Skeletal muscle satellite cell (primary cell): ENCODE data around the gene NPVF. TPM values are rescaled to one million over a fixed set of nuclear protein-coding genes. Genes with fewer than 3 reads are reported as not detected.

Experiments
- H3K27me3 ChIP-seq: 2 replicates; pipeline ENCODE4 v1.7.0; 2013; ENCODE audit warnings: low read length; ENCODE audit not compliant: control insufficient read depth, insufficient read depth
- H3K36me3 ChIP-seq: 2 replicates; pipeline ENCODE4 v1.7.0; 2013; ENCODE audit warnings: mild to moderate bottlenecking, control low read depth, low read length; ENCODE audit not compliant: insufficient read depth
- H3K4me1 ChIP-seq: 2 replicates; pipeline ENCODE4 v1.7.0; 2013; ENCODE audit warnings: low read length; ENCODE audit not compliant: control insufficient read depth, insufficient read depth
- H3K4me2 ChIP-seq: 2 replicates; pipeline ENCODE4 v1.7.0; 2013; ENCODE audit warnings: mild to moderate bottlenecking, low read length
- H3K4me3 ChIP-seq: 2 replicates; pipeline ENCODE4 v1.7.0; 2013; ENCODE audit warnings: low read length
- H3K9ac ChIP-seq: 2 replicates; pipeline ENCODE4 v1.7.0; 2013; ENCODE audit warnings: mild to moderate bottlenecking, low read depth, low read length, moderate library complexity
- H3K9me3 ChIP-seq: replicated peaks from 2 replicates; pipeline ENCODE4 v1.7.0; 2013; ENCODE audit warnings: mild to moderate bottlenecking, control low read depth, low read length
- total RNA-seq: library from RNA; depleted of rRNA; stranded (reverse); fragments of >200 nt; gene quantifications from 2 replicates; pipeline ENCODE4 v1.2.3, GENCODE V29; 2012; rRNA removed

The NPVF gene
- not detected in 2 replicates for total RNA-seq

DNA sequence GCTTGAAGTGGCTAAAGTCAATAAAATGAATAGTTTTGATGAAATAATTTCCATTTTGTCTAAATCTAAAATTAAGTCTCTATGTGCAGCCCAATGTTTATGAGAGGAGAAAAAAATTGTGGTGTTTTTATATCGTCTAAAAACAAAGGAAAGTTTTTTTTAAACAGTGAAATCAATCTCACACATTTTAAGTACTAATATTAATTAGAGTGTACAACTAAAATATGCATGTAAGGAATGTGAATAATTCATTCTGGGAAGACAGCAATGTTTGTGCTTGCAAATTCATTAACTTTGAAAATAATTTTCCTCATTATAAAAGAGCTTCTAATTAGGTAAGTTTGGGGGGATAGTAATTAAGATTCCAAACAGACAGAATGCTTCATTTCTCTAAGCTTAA is at the start of gene NPVF:
TSS of gene NPVF (minus strand) at position 101 of the 400 bp plus-strand sequence. CDS start at position 54, 47 bp downstream.
- Histone ChIP-seq H3K9me3 (no peaks in the 10 kb centered on the region), H3K27me3 (peaks cover 19% of the 10 kb centered on the region), H3K4me1 (no peaks in the 10 kb centered on the region), H3K36me3 (no peaks in the 10 kb centered on the region), H3K4me3 (no peak within 1 kb of the TSS), H3K9ac (no peak within 1 kb of the TSS), H3K4me2 (no peak within 1 kb of the TSS)

DNA sequence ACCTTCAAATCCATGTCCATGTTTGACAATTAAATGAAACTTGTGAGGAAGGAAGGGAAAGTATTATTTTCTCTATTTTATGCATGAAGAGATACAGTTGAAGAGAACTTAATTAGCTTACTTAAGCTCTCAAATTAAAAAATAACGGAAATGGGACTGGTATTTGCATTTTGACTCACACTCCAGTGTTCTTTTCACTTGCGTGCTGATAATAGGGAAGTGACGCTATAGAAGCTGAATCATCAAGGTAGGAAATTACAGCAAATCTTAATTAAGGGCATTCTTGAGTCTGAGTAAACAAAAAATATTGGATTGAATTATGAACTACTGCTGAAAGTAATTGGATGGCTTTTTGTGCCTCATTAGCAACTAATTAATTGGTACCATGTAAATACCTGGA is 44.0 kb upstream of the NPVF start:
- no peak overlapping the region for H3K4me2 ChIP-seq
- H3K36me3 ChIP-seq, result no peaks in the 10 kb centered on the region
- no peak overlapping the region for H3K4me3 ChIP-seq
- H3K27me3 ChIP-seq, result peaks cover 8% of the 10 kb centered on the region
- H3K4me1 ChIP-seq, result no peaks in the 10 kb centered on the region
- H3K9ac ChIP-seq, result no peak overlapping the region
- no peaks in the 10 kb centered on the region for H3K9me3 ChIP-seq

DNA sequence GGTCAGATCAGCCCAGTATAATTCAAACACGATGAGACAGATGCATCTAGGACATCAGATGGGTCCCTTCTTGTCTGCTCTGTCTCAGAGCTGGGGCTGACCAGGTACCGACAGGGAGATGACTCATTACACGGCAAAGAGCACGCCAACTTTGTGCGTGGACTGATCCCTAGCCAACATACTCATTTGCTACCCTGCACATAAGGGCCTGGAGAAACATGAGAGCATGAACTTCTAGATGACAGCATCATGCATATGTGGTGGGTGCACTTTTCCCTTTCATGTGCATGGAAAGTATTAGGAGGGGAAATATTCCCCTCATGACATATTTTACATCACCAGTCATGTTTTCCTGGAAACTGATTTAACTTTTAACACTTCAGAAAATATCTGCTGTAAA is 35.1 kb upstream of the NPVF start:
- Histone ChIP-seq H3K27me3 (peaks cover 17% of the 10 kb centered on the region), H3K9ac (no peak overlapping the region), H3K36me3 (no peaks in the 10 kb centered on the region), H3K4me1 (peaks cover 11% of the 10 kb centered on the region), H3K4me3 (no peak overlapping the region), H3K9me3 (no peaks in the 10 kb centered on the region), H3K4me2 (no peak overlapping the region)

DNA sequence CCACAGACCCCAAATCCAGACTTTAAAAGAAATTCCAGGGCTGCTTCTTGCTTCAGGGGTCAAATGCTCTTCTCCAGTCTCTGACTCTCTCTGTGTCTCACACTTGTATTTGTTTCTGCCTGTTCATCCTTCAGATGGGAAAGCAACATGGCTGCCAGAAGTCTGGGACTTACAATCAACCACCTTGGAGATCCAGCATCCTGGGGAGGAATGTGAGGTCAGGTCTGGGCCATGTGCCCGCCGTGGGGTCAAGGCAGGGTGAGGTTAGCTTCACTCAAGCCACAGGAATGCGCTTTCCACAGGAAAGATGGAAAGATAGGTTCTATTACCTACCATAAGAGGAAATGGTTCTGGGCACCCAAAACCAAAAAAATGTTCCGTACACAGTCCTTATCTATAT is 34.3 kb upstream of the NPVF start:
- H3K9me3 ChIP-seq, result no peaks in the 10 kb centered on the region
- no peak overlapping the region for H3K4me2 ChIP-seq
- no peak overlapping the region for H3K9ac ChIP-seq
- H3K4me1 ChIP-seq, result peaks cover 11% of the 10 kb centered on the region
- H3K4me3 ChIP-seq, result no peak overlapping the region
- peaks cover 19% of the 10 kb centered on the region for H3K27me3 ChIP-seq
- H3K36me3 ChIP-seq, result no peaks in the 10 kb centered on the region

DNA sequence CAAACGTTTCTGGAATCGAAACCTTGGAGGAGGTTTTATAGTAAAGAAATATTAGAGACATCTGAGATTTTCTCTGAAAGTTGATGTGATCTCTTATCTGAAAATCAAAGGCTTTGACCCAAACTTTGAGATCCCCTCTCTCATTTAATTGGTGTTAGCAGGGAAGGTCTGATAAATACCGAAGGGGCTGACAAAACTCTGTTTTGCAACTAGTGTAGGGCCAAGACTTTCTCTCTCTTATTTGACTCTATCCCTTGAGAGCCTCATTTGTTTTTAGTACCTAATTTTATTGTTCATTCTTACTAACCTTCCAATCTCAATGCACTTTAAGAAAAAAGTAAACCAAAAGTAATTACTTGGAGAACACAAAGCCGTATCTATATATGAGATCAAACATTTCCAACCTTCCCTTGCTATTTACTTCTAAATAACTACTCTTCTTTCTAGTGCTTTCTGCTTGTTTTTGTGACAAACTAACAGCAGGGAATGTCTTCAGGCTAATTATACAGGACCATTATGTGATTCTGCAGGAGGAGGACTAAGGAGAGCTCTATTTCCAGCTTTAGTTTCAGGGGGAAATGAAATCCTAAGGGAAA is 33.4 kb upstream of the NPVF start:
- H3K27me3 ChIP-seq, result peaks cover 18% of the 10 kb centered on the region
- H3K9ac ChIP-seq, result no peak overlapping the region
- H3K4me2 ChIP-seq, result peak overlapping the region; percentile 69
- H3K4me1 ChIP-seq, result peaks cover 11% of the 10 kb centered on the region
- no peaks in the 10 kb centered on the region for H3K36me3 ChIP-seq
- H3K9me3 ChIP-seq, result no peaks in the 10 kb centered on the region
- H3K4me3 ChIP-seq, result peak overlapping the region; percentile 37

DNA sequence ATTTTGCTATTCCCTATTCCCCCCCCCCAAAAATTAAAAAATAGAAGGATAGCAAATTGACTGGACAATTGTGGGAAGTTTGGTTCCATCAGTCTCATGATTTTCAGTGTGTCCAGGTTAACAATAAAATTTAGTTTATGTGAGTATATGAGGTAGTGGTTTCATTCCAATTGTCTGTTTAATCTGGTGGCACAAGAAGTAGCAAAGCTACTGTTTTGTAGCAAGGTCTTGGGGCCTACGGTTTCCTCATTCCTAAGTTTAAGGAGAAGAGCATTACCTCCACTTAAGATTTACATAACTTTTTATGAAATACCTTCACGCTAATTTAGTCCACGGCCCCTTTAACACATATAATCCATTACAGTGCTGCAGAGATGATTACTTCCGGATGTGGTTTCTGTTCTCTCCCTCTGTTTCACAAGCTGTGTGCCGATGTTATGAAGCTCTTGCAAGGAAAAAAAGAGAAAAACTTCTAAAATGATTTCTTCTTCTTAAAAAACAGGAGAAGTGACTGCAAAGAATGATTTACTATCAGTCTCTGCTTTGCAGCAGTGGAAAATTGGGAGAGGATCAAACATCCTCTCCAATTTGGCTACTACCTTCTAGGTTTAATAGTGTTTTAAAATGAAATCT is 32.7 kb upstream of the NPVF start:
- H3K36me3 ChIP-seq, result no peaks in the 10 kb centered on the region
- peaks cover 15% of the 10 kb centered on the region for H3K27me3 ChIP-seq
- H3K9ac ChIP-seq, result no peak overlapping the region
- peak overlapping the region; percentile 69 for H3K4me2 ChIP-seq
- H3K4me3 ChIP-seq, result peak overlapping the region; percentile 37
- H3K4me1 ChIP-seq, result peaks cover 11% of the 10 kb centered on the region
- H3K9me3 ChIP-seq, result no peaks in the 10 kb centered on the region

DNA sequence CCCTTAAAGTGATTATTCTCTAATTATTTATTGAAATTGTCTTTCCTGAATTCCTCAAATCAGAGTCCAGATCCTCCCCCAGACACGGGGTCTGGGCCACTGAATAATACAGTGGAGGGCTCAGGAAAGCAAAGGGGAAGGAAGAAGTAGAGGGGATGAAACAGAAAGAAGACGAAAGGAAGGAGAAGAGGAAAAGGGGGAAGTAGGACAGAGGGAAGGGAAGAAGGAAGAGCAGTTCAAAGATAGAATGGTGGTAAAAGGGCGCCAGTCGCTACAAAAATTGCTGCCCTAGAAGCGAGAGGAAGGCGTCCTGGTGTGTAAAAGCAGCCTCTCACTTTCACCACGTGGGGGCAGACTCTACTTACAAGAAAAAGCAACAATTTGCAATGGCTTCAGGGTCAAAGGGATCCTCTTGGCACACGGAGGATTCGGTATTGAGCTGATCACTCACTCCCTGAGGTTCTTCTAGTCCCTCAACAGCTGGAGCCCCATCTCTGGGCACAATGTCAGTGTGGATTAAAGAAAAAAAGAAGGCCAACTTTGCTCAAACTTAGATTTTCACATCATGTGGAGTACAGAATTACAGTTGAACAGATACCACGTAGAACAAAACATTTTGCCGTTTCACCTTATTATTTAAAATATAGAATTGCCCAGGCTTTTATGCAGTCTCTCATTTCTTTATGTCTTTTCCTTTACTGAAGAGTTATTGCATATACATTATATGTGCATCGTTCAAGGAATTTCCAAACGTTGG is 31.4 kb upstream of the NPVF start:
- peaks cover 11% of the 10 kb centered on the region for H3K4me1 ChIP-seq
- H3K27me3 ChIP-seq, result peaks cover 21% of the 10 kb centered on the region
- H3K9me3 ChIP-seq, result no peaks in the 10 kb centered on the region
- H3K36me3 ChIP-seq, result no peaks in the 10 kb centered on the region
- H3K4me3 ChIP-seq, result no peak overlapping the region
- peak overlapping the region; percentile 62 for H3K4me2 ChIP-seq
- H3K9ac ChIP-seq, result no peak overlapping the region

- Histone ChIP-seq H3K27me3 (peaks cover 19% of the 10 kb centered on the region), H3K9ac (no peak overlapping the region), H3K9me3 (no peaks in the 10 kb centered on the region), H3K36me3 (no peaks in the 10 kb centered on the region), H3K4me2 (no peak overlapping the region), H3K4me3 (no peak overlapping the region), H3K4me1 (peaks cover 10% of the 10 kb centered on the region)
Observed at GRCh38 chr7:25256333-25256819, 28.1 kb upstream of the NPVF start.

DNA sequence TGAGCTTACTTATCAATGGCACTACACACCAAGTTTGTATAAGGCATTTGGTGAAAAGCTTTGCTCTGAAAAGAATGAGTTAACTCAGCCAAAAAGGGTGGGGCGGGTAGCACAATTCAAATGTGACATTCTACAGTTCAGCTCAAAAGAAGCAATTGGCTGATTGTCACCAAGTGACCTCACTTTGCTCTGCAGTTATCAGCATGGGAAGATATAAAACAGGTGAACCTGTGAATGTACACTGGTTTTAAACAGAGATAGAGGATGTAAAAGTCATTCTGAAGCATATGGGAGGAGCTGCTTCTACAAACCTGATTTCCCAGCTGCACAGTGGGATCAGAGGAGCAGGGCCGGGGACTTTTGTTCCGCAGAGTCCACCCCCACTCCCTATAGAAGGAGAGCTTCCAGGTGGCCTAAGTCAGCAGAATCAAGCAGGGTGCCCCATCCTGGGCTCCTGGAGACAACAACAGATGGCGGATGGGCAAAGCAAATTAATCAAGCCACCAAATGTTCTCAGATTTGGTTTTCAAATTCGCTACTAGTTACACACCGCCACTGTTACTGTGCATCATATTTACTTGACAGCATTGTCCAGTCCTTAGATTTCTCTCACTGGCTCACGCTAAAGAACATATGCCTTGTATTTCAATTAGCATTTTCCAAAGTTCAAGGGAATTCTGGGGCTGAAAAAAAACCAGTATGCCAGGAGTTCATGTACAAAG is 27.5 kb upstream of the NPVF start:
- H3K9me3 ChIP-seq, result no peaks in the 10 kb centered on the region
- no peak overlapping the region for H3K4me2 ChIP-seq
- no peaks in the 10 kb centered on the region for H3K36me3 ChIP-seq
- H3K4me3 ChIP-seq, result no peak overlapping the region
- H3K27me3 ChIP-seq, result peaks cover 19% of the 10 kb centered on the region
- H3K4me1 ChIP-seq, result peaks cover 5% of the 10 kb centered on the region
- H3K9ac ChIP-seq, result no peak overlapping the region

GRCh38 chr7:25254604-25255003 is 26.3 kb upstream of the NPVF start:
- H3K4me2 ChIP-seq, result no peak overlapping the region
- no peaks in the 10 kb centered on the region for H3K4me1 ChIP-seq
- no peaks in the 10 kb centered on the region for H3K36me3 ChIP-seq
- peaks cover 19% of the 10 kb centered on the region for H3K27me3 ChIP-seq
- H3K4me3 ChIP-seq, result no peak overlapping the region
- no peaks in the 10 kb centered on the region for H3K9me3 ChIP-seq
- H3K9ac ChIP-seq, result no peak overlapping the region

DNA sequence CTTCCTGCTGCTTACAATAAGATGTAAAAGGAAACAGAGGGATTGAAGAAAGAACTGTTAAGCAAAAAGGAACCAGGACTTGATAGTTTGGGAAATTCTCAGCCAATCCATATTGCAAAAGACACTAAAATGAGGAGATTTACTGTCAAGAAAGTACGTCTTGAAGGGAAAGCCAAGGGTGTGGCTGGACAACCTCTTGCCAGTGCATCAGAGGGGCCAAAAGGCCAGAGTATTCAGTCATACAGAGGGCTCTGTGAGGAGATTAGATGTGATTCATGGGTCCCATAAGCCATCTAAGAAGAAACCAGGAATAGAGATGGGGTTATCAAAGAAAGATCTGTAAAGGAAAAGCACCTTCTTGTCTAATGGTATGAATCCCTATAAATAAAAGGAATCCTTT is 25.4 kb upstream of the NPVF start:
- peaks cover 19% of the 10 kb centered on the region for H3K27me3 ChIP-seq
- no peak overlapping the region for H3K4me3 ChIP-seq
- no peaks in the 10 kb centered on the region for H3K36me3 ChIP-seq
- no peaks in the 10 kb centered on the region for H3K9me3 ChIP-seq
- H3K4me2 ChIP-seq, result no peak overlapping the region
- no peaks in the 10 kb centered on the region for H3K4me1 ChIP-seq
- H3K9ac ChIP-seq, result no peak overlapping the region
